GM19395 (cell line): ENCODE measurements around the gene NRG2.

Experiments
- ATAC-seq: cut with Tn5 transposase; IDR thresholded peaks from one replicate; pipeline ENCODE4 v1.9.1; 2021; ENCODE audit warnings: mild to moderate bottlenecking, moderate library complexity; ENCODE audit not compliant: unreplicated experiment

NRG2 gene

GRCh38 chr5:139975306-139975705, 67.8 kb downstream of the NRG2 start:
- ATAC-seq = no peak

DNA sequence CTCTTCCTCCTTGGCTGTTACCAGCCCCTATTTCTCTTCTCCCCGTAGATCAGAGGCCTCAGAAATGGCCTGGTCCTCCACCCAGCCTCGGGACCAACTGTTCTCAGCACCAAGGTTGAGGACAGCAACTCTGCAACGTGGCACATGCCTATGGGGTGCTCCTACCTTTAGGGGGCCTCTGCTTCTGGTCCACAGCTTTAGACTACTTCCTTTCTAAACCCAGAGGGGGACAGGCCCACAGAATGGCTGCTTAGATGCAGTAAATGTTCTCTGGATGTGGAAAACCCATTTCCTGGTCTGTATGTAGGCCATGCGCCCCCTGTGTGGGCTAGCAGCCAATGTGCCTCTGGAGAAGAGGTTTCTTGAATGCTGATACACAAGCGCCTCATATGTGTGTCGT, 68.4 kb downstream of the NRG2 start:
- ATAC-seq = no peak

DNA sequence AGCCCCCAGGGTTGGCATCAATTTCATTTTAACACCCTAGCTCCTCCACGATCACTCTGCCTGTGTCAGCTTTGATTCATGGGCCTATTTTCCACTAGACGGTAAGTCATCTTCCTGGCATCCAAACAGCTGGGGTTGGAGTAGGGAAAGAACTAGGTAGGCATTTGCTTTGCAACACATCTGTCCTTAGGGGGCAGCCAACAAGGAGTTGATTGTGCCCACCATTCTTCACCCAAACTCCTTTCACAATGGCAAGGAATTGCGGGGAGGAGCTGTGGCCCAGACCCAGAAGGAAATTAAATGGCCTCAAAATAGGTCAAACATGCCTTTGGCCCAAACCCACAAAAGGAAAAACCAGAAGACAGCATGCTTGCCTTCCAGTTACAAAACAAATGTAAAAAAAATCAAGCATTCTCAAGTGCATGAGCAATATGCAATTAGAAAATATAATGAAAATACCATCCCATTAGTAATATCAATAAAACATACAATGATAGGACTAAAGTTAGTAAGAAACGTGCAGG, 71.8 kb downstream of the NRG2 start:
- no peak for ATAC-seq

DNA sequence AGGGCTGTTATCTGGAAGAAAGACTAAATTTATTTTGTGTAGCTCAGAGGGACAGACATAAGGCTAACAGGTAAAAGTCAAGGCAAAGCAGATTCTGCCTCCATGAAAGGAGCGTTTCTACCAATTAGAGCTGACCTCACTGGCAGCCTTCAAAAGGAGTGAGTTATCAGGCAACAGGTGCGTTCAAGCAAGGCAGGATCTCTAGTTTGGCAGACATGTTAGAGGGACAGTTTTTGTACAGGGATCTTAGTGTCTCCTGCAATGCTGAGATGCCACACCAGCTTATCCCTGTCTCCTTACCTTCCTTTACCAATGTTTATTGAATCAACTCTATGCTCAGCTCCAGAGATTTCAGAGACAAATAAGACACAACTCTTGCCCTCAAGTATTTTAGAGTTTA, 73.8 kb downstream of the NRG2 start:
- ATAC-seq = no peak

- ATAC-seq = peak; percentile 95
These were observed 74.4 kb downstream of the NRG2 start for GRCh38 chr5:139968547-139969261.

- ATAC-seq = no peak
These were observed 75.7 kb downstream of the NRG2 start for GRCh38 chr5:139967353-139967752.

GRCh38 chr5:139966856-139967255, 76.2 kb downstream of the NRG2 start:
- no peak for ATAC-seq

GRCh38 chr5:139964994-139965565, 78.0 kb downstream of the NRG2 start:
- no peak for ATAC-seq

DNA sequence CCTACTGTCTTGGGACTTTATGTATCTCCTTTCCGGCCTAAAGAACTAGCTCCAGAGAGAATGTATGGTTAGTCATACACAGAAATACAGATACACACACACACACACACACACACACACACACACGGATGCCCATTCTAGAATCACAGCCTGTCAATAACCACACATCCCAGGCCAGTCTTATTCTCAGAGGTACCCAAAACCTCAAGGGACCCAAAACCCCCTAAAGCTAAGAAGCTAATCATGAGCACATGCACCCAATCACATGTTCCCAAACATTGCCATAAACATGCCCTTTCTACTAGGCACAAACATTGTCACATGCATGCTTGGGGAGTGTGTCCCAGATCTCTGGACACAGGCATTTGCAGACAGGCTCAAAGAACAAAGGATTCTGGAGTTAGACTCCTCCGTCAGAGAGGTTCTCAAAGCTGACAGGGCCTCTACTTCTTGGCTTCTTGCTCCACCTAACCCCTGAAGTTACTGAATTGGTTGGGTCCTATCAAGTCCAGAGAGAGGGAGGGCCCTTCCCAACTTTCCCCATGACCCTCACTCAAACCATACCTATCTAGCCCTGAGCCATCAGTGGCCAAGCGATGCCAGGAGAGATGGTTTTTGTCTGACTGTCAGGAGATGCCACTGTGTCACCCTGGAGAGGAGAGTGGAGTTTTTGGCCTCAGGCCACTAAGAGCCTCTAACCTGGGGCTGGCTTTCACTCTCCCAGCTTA, 78.7 kb downstream of the NRG2 start:
- no peak for ATAC-seq

DNA sequence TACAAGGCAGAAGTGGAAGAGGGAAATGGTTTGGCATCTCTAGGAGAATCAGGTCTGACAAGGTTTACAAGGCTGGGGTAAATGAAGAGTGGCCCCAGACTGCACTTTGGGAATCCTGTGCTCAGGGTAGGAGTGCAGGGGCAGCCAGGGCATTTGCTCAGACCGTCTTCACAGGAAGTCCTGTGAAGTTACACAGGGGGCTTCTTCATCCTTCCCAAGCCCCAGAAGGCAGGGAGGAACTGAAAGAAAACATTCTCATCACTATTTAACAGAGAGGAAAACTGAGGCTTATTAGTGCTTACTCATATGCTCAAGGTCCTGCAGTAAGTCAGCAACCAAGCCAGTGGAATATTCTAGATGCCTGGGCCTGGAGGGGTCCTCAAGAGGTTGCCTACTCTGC, 80.7 kb downstream of the NRG2 start:
- ATAC-seq = no peak

DNA sequence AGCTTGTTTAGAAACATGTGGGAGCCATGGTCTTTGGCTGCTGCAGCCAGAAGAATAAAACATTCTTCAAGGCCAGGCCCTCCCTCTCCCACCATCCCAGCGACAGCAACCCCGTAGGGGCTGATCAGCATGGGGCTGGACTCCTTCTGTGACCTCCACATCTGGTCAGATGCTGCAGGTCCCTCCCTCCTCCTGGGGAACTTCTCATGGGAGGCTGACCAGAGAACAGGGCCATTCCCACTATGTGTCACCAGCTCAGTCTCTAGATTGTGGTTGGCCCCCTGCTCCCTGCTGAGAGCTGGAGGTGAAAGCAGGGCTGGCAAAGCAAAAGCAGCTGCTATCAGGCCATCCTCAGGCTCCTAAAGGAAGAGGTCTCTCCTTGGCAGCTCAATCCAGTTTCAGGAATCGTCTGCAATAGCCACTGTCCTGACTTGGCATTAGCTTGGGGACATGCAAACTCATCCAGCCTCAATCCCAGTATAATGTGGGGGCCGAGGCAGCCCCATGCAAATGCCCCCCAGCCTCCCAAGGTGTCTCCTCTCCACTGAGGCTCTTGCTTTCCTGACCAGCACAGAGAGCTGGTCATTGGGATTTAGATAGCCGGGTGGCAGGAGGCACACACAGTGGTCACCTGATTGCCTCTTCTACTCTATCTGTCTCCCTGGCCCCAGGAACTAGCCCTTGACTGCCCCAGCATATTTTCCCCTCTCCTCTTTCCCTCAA, 81.5 kb downstream of the NRG2 start:
- peak; percentile 39 for ATAC-seq

DNA sequence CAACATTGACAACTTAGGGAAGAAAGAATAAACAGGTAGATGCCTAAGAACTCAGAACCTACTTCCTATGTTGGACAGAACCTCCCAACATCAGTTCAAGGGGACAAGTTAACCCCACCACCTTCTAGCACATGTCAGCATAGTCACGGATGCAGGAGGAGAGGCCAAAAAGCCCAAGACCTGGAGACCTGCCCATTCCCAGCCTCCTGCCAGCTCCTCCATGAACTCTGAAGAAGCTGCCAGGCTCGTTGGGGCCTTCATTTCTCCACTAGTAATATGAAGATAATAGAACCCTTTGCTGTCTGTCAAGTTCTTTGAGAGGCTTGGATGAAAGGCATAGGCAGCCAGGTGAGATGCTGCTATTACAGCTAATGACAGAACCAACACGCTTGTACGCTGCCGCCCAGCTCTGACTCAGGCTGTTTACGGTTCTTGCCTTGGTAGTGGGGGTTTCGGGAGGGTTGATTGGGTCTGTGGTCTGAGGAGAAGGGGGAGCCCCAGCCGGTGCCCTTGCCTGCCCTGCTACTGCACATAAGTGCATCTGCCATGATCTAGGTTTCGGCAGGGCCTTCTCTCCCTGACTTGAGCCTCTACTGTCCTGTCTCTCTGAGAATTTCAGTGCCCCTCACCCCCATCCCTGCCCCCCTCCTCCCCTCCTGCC, 82.2 kb downstream of the NRG2 start:
- ATAC-seq = peak; percentile 87

GRCh38 chr5:139958432-139959148, 84.5 kb downstream of the NRG2 start:
- no peak for ATAC-seq

- no peak for ATAC-seq
These were observed 86.8 kb downstream of the NRG2 start for GRCh38 chr5:139956342-139956741.

DNA sequence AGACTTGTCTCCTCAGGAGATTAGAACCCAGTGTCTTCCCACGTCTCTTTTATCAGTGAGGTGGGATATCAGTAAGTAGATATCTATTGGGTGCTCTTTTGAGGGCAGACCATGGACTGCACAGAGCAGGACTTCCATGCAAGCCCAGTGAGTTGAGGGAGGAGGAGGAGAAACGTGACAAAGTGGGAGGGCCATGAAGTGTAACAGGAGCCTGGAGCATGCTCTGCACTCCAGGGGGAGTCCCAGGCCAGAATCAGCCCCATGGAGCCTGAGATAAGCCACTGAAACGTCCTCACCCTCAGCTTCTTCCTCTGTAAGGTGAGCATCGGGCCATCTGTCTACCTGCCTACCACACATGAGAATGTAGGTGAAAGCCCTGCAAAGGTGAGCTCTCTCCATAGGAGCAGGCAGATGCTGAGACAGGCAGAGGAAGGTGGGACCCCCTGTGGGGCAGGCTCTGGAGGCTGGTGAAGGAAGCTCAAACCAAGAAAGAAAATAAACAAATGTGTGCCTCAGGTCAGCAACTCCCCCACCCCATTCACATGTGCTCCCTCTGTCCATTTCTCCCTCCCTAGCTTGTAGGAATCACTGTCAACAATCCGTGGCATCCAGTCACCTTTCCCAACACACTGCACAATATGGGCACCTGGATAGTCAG, 87.4 kb downstream of the NRG2 start:
- ATAC-seq = no peak

GRCh38 chr5:139955053-139955605, 88.0 kb downstream of the NRG2 start:
- ATAC-seq = peak; percentile 79

GRCh38 chr5:139954462-139954861, 88.6 kb downstream of the NRG2 start:
- no peak for ATAC-seq

GRCh38 chr5:139954022-139954421, 89.1 kb downstream of the NRG2 start:
- no peak for ATAC-seq

DNA sequence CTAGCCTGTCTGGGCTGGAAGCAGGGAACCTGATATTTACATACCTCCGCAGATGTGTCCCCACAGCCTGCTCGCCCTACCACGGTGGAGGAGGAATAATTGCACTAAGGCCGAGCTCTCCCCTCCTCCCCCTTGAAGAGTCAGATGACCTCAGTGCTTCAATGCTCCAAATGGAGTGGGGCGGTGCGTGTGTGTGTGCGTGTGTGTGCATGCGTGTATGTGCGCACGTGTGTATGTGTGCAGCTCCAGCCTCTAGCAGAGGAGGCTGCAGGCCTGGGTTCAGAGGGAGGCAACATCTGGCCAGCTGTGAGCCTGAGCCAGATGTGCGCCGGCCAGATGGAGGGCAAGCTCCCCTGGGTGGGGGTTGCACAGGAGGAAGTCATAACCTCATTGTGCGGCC, 90.5 kb downstream of the NRG2 start:
- no peak for ATAC-seq
